Measurements from ENCODE around the gene GRAP2.

GRAP2 gene

GRCh38 chr22:39960791-39961746 lies 60.2 kb downstream of the GRAP2 start:
- no peaks in the 10 kb centered on the region for H3K36me3 ChIP-seq
- no peak overlapping the region for H3K27ac ChIP-seq
- no peaks in the 10 kb centered on the region for H3K9me3 ChIP-seq
- H3K4me3 ChIP-seq = no peak overlapping the region
- H3K4me2 ChIP-seq = peak overlapping the region; percentile 61
- peaks cover 72% of the 10 kb centered on the region for H3K4me1 ChIP-seq
- no peaks in the 10 kb centered on the region for H4K20me1 ChIP-seq
- no peaks in the 10 kb centered on the region for H3K27me3 ChIP-seq
- TF ChIP-seq Cebpa-rat (IDR thresholded peaks at IDR 0.05) = peak; percentile 61; the same call in 1 of the 2 replicates
- H3K9ac ChIP-seq = no peak overlapping the region

DNA sequence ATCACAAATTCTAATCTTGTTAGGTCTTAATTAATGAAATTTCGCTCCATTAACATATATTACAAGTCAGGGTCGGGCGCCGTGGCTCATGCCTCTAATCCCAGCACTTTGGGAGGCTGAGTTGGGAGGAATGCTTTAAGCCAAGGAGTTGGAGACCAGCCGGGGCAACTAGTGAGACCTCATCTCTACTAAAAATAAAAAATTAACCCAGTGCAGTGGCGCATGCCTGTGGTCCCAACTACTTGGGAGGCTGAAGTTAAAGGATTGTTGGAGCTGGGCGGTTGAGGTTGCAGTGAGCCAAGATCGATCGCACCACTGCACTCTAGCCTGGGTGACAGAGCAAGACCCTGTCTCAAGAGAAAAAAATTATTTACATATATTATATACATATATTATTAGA lies 61.2 kb downstream of the GRAP2 start:
- H3K4me2 ChIP-seq = peak overlapping the region; percentile 61
- H3K27ac ChIP-seq = no peak overlapping the region
- no peaks in the 10 kb centered on the region for H4K20me1 ChIP-seq
- no peak for TF ChIP-seq Cebpa-rat (IDR thresholded peaks at IDR 0.05)
- no peaks in the 10 kb centered on the region for H3K27me3 ChIP-seq
- H3K4me3 ChIP-seq = no peak overlapping the region
- H3K9me3 ChIP-seq = no peaks in the 10 kb centered on the region
- peaks cover 66% of the 10 kb centered on the region for H3K4me1 ChIP-seq
- H3K36me3 ChIP-seq = no peaks in the 10 kb centered on the region
- H3K9ac ChIP-seq = no peak overlapping the region

GRCh38 chr22:39965748-39966147 lies 64.9 kb downstream of the GRAP2 start:
- no peaks in the 10 kb centered on the region for H3K9me3 ChIP-seq
- no peak overlapping the region for H3K4me2 ChIP-seq
- H3K36me3 ChIP-seq = no peaks in the 10 kb centered on the region
- H4K20me1 ChIP-seq = no peaks in the 10 kb centered on the region
- no peaks in the 10 kb centered on the region for H3K27me3 ChIP-seq
- no peak for TF ChIP-seq Cebpa-rat (IDR thresholded peaks at IDR 0.05)
- no peak overlapping the region for H3K4me3 ChIP-seq
- H3K9ac ChIP-seq = no peak overlapping the region
- H3K27ac ChIP-seq = no peak overlapping the region
- H3K4me1 ChIP-seq = peaks cover 32% of the 10 kb centered on the region

GRCh38 chr22:39966470-39966869 lies 65.6 kb downstream of the GRAP2 start:
- TF ChIP-seq Cebpa-rat (IDR thresholded peaks at IDR 0.05) = no peak
- Histone ChIP-seq H3K36me3 (no peaks in the 10 kb centered on the region), H3K4me2 (no peak overlapping the region), H3K9ac (no peak overlapping the region), H3K9me3 (no peaks in the 10 kb centered on the region), H3K4me3 (no peak overlapping the region), H3K27me3 (no peaks in the 10 kb centered on the region), H3K27ac (no peak overlapping the region), H3K4me1 (peaks cover 25% of the 10 kb centered on the region), H4K20me1 (no peaks in the 10 kb centered on the region)

- no peak overlapping the region for H3K9ac ChIP-seq
- no peaks in the 10 kb centered on the region for H3K36me3 ChIP-seq
- TF ChIP-seq Cebpa-rat (IDR thresholded peaks at IDR 0.05) = no peak
- no peaks in the 10 kb centered on the region for H3K9me3 ChIP-seq
- no peaks in the 10 kb centered on the region for H4K20me1 ChIP-seq
- H3K27me3 ChIP-seq = no peaks in the 10 kb centered on the region
- no peak overlapping the region for H3K4me2 ChIP-seq
- no peak overlapping the region for H3K27ac ChIP-seq
- no peak overlapping the region for H3K4me3 ChIP-seq
- H3K4me1 ChIP-seq = peaks cover 17% of the 10 kb centered on the region
Observed at GRCh38 chr22:39967103-39967829, 66.4 kb downstream of the GRAP2 start.

- H3K27me3 ChIP-seq = no peaks in the 10 kb centered on the region
- H4K20me1 ChIP-seq = no peaks in the 10 kb centered on the region
- no peaks in the 10 kb centered on the region for H3K36me3 ChIP-seq
- no peak overlapping the region for H3K9ac ChIP-seq
- no peak for TF ChIP-seq Cebpa-rat (IDR thresholded peaks at IDR 0.05)
- H3K4me3 ChIP-seq = no peak overlapping the region
- no peak overlapping the region for H3K27ac ChIP-seq
- H3K4me2 ChIP-seq = no peak overlapping the region
- H3K9me3 ChIP-seq = no peaks in the 10 kb centered on the region
- H3K4me1 ChIP-seq = peaks cover 8% of the 10 kb centered on the region; the same call in 1 of the 2 replicates
Observed at GRCh38 chr22:39967996-39968972, 67.4 kb downstream of the GRAP2 start.

DNA sequence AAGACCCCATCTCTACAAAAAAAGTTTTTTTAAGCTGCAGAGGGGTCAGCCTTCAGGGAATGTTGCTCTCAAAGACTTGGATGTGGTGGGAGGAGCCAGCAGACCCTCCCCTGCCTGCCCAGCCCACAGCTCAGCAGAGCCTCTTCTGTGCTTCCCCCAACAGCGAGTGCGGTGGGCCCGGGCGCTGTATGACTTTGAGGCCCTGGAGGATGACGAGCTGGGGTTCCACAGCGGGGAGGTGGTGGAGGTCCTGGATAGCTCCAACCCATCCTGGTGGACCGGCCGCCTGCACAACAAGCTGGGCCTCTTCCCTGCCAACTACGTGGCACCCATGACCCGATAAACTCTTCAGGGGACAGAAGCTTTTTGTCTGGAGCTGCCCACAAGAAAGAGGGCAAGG lies 69.9 kb downstream of the GRAP2 start:
- TF ChIP-seq Cebpa-rat (IDR thresholded peaks at IDR 0.05) = no peak
- Histone ChIP-seq H3K4me3 (no peak overlapping the region), H3K9ac (no peak overlapping the region), H3K36me3 (no peaks in the 10 kb centered on the region), H4K20me1 (no peaks in the 10 kb centered on the region), H3K4me2 (no peak overlapping the region), H3K27ac (no peak overlapping the region), H3K9me3 (no peaks in the 10 kb centered on the region), H3K4me1 (no peaks in the 10 kb centered on the region), H3K27me3 (no peaks in the 10 kb centered on the region)

GRCh38 chr22:39972641-39973040 lies 71.8 kb downstream of the GRAP2 start:
- Histone ChIP-seq H4K20me1 (no peaks in the 10 kb centered on the region), H3K9ac (no peak overlapping the region)
- no peak for TF ChIP-seq Cebpa-rat (IDR thresholded peaks at IDR 0.05)

DNA sequence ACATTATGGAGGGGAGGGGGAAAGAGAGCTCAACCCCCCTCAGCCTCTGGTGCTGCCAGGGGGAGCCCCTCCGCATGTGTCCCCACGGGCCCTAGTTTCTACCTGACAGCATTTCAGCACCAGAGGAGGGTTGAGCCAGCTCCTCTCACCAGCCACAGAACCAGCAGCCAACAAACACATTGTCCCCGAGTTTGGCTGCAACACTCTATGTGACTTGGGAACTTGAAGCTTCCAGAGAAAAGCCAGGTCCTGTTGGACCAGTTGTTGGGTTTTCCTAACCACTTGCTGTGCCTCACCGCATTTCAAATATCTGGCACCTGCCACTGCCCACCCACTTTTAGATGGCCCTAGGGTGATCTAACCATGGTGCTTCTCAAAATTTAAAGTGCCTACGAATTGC lies 72.8 kb downstream of the GRAP2 start:
- no peak for TF ChIP-seq Cebpa-rat (IDR thresholded peaks at IDR 0.05)
- H3K9ac ChIP-seq = no peak overlapping the region
- no peaks in the 10 kb centered on the region for H3K27me3 ChIP-seq
- no peak overlapping the region for H3K4me3 ChIP-seq
- no peaks in the 10 kb centered on the region for H3K4me1 ChIP-seq
- H3K27ac ChIP-seq = no peak overlapping the region
- H3K9me3 ChIP-seq = no peaks in the 10 kb centered on the region
- no peak overlapping the region for H3K4me2 ChIP-seq
- no peaks in the 10 kb centered on the region for H3K36me3 ChIP-seq
- H4K20me1 ChIP-seq = no peaks in the 10 kb centered on the region

More at GRCh38 chr22:39972641-39973040, 71.8 kb downstream of the GRAP2 start:
- Histone ChIP-seq H3K27me3 (no peaks in the 10 kb centered on the region), H3K9me3 (no peaks in the 10 kb centered on the region), H3K4me3 (no peak overlapping the region), H3K4me2 (no peak overlapping the region), H3K4me1 (no peaks in the 10 kb centered on the region), H3K36me3 (no peaks in the 10 kb centered on the region), H3K27ac (no peak overlapping the region)
